Astrocyte (in vitro differentiated cells and primary cell): ENCODE data around the gene HOXB7.

ENCODE experiments used
- CTCF ChIP-seq: IDR thresholded peaks from 2 replicates; pipeline ENCODE4 v1.5.1; 2011; ENCODE audit warnings: low read depth, mild to moderate bottlenecking, inconsistent platforms, low read length, moderate library complexity; ENCODE audit not compliant: insufficient read depth
- EZH2 ChIP-seq: IDR thresholded peaks from 2 replicates; pipeline ENCODE4 v1.6.1; 2012; ENCODE audit warnings: mild to moderate bottlenecking, low read length, inconsistent platforms; ENCODE audit not compliant: insufficient read depth

- no peak for TF ChIP-seq CTCF
- TF ChIP-seq EZH2 = no peak
These were observed 41.6 kb downstream of the HOXB7 start for GRCh38 chr17:48569240-48569582.
